Mesothelial cell of epicardium (in vitro differentiated cells): ENCODE data around the gene NCAPD2. TPM values are rescaled to one million over a fixed set of nuclear protein-coding genes. Genes with fewer than 3 reads are reported as not detected.

ENCODE experiments used
- DNase-seq, 2 experiments: peaks; one replicate each; pipeline ENCODE4 v3.0.0; 2021; ENCODE audit warnings: low spot score in 2 of 2; ENCODE audit not compliant: unreplicated experiment in 2 of 2
- H3K27ac Mint-ChIP-seq: 2 replicates; pipeline ENCODE4 v1.8.0; 2021; ENCODE audit warnings: mixed read lengths
- H3K27me3 Mint-ChIP-seq: 2 replicates; pipeline ENCODE4 v1.8.0; 2021; ENCODE audit warnings: low read depth, mixed read lengths
- H3K36me3 Mint-ChIP-seq: 2 replicates; pipeline ENCODE4 v1.8.0; 2021; ENCODE audit warnings: mixed read lengths
- H3K4me1 Mint-ChIP-seq: 2 replicates; pipeline ENCODE4 v1.8.0; 2021; ENCODE audit warnings: mixed read lengths
- H3K4me3 Mint-ChIP-seq: 2 replicates; pipeline ENCODE4 v1.8.0; 2021; ENCODE audit warnings: mild to moderate bottlenecking, moderate library complexity, mixed read lengths
- H3K9me3 Mint-ChIP-seq: 2 replicates; pipeline ENCODE4 v1.8.0; 2021; ENCODE audit warnings: mixed read lengths
- total RNA-seq: library from RNA; stranded (reverse); gene quantifications from 3 replicates; pipeline ENCODE4 v1.2.1, GENCODE V29; 2021
- TF ChIP-seq, protein P1 (sequence below): fragments of 200-600 bp; sonication (generic); IDR thresholded peaks from one replicate; pipeline ENCODE4 v1.5.0; 2021; ENCODE audit warnings: antibody characterized with exemption; ENCODE audit not compliant: unreplicated experiment

Gene NCAPD2
- total RNA-seq, 1 donor from 2014 or later, result 56.3 TPM

- no peaks in the 10 kb centered on the region for H3K27me3 Mint-ChIP-seq
- no peak overlapping the region for H3K4me3 Mint-ChIP-seq
- no peaks in the 10 kb centered on the region for H3K9me3 Mint-ChIP-seq
- peaks cover 12% of the 10 kb centered on the region for H3K36me3 Mint-ChIP-seq
- peak overlapping the region; percentile 83 for H3K27ac Mint-ChIP-seq
- TF ChIP-seq, protein P1, sequence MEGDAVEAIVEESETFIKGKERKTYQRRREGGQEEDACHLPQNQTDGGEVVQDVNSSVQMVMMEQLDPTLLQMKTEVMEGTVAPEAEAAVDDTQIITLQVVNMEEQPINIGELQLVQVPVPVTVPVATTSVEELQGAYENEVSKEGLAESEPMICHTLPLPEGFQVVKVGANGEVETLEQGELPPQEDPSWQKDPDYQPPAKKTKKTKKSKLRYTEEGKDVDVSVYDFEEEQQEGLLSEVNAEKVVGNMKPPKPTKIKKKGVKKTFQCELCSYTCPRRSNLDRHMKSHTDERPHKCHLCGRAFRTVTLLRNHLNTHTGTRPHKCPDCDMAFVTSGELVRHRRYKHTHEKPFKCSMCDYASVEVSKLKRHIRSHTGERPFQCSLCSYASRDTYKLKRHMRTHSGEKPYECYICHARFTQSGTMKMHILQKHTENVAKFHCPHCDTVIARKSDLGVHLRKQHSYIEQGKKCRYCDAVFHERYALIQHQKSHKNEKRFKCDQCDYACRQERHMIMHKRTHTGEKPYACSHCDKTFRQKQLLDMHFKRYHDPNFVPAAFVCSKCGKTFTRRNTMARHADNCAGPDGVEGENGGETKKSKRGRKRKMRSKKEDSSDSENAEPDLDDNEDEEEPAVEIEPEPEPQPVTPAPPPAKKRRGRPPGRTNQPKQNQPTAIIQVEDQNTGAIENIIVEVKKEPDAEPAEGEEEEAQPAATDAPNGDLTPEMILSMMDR, result no peak
- no peak for DNase-seq
- H3K4me1 Mint-ChIP-seq, result peaks cover 50% of the 10 kb centered on the region
Measured at GRCh38 chr12:6539707-6540134, 45.8 kb downstream of the NCAPD2 start.

DNA sequence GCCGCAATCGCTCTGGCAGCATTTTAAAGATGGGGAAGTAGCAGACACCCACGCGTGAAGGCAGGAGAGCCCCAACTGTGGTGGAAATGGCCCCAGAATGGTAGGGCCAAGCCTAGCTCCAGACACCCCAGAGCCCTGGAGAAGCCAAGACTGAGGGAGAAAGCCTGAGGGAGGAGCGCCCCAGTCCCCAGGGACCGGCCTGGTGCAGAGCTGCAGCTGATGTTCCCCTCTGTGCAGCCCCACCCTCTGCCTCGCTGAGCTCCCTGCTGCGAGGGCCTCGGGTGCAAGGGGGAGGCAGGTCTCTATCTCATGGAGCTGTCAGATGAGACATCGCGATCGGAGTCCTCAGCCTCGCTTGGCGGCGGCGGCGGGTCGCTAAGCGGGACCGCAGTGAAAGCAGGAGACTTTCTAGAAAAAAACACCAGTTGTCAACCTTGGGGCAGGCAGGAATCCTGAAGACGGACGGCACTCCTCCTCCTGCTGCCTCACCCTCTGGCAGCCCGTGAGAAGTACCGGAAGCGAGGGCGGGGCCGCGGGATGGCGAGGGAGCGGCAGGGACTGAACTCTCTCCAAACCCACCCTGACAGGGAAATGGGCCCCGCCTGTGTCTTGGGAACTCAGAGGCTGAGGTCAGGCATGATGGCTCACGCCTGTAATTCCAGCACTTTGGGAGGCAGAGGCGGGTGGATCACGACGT, 46.4 kb downstream of the NCAPD2 start:
- Mint-ChIP-seq H3K27ac (peak overlapping the region; percentile 83), H3K27me3 (no peaks in the 10 kb centered on the region), H3K4me3 (peak overlapping the region; percentile 45), H3K36me3 (peaks cover 12% of the 10 kb centered on the region), H3K4me1 (peaks cover 46% of the 10 kb centered on the region), H3K9me3 (no peaks in the 10 kb centered on the region)
- TF ChIP-seq, protein P1, result no peak
- peak in 1 of 2 experiments; percentile 80 for DNase-seq

GRCh38 chr12:6541371-6542165, 47.7 kb downstream of the NCAPD2 start:
- TF ChIP-seq, protein P1, result no peak
- Mint-ChIP-seq H3K36me3 (peaks cover 15% of the 10 kb centered on the region), H3K9me3 (no peaks in the 10 kb centered on the region), H3K27me3 (no peaks in the 10 kb centered on the region), H3K4me1 (peaks cover 37% of the 10 kb centered on the region), H3K4me3 (no peak overlapping the region), H3K27ac (peak overlapping the region; percentile 80)
- no peak for DNase-seq

- H3K4me3 Mint-ChIP-seq, result no peak overlapping the region
- peak overlapping the region; percentile 80 for H3K27ac Mint-ChIP-seq
- peaks cover 31% of the 10 kb centered on the region for H3K4me1 Mint-ChIP-seq
- H3K36me3 Mint-ChIP-seq, result peaks cover 14% of the 10 kb centered on the region
- no peak for DNase-seq
- H3K9me3 Mint-ChIP-seq, result no peaks in the 10 kb centered on the region
- H3K27me3 Mint-ChIP-seq, result no peaks in the 10 kb centered on the region
- TF ChIP-seq, protein P1, result no peak
Measured at GRCh38 chr12:6542209-6543009, 48.5 kb downstream of the NCAPD2 start.

GRCh38 chr12:6546016-6546415, 52.1 kb downstream of the NCAPD2 start:
- no peaks in the 10 kb centered on the region for H3K9me3 Mint-ChIP-seq
- H3K36me3 Mint-ChIP-seq, result peaks cover 6% of the 10 kb centered on the region
- no peak for DNase-seq
- H3K4me1 Mint-ChIP-seq, result peaks cover 24% of the 10 kb centered on the region
- H3K27me3 Mint-ChIP-seq, result no peaks in the 10 kb centered on the region
- TF ChIP-seq, protein P1, result no peak
- H3K27ac Mint-ChIP-seq, result no peak overlapping the region
- H3K4me3 Mint-ChIP-seq, result no peak overlapping the region
